22Rv1 (cell line): Measurements from ENCODE around the gene ANO2.

Experiments used
- CTCF ChIP-seq: fragments of 450-650 bp; IDR thresholded peaks from 2 replicates; pipeline ENCODE4 v1.5.1; 2017; ENCODE audit warnings: mild to moderate bottlenecking
- ZFX ChIP-seq: fragments of 450-650 bp; IDR thresholded peaks from 2 replicates; pipeline ENCODE4 v1.6.1; 2017; ENCODE audit warnings: antibody characterized with exemption, borderline replicate concordance

- TF ChIP-seq CTCF (peak; percentile 77), ZFX (no peak)
These were observed 296.2 kb downstream of the ANO2 start for GRCh38 chr12:5648692-5649359.
